ENCODE results near the gene CACNB2. TPM values are rescaled to one million over a fixed set of nuclear protein-coding genes. Genes with fewer than 3 reads are reported as not detected.

CACNB2 gene
- polyA plus RNA-seq, 3 donors, result 0.58 to 3.4 (median 1.0) TPM

GRCh38 chr10:18341055-18341454 is 200.8 kb downstream of the CACNB2 start:
- no peak overlapping the region for H3K27ac ChIP-seq (ENCODE audit: low read depth, low read length)
- 41 to 60% (median 60%) methylated on average over 1 of the region's 1 CpG for WGBS, 3 donors

GRCh38 chr10:18343573-18343972 is 203.3 kb downstream of the CACNB2 start:
- WGBS, 3 donors, result 51 to 87% (median 81%) methylated on average over 3 of the region's 3 CpGs

GRCh38 chr10:18345308-18345707 is 205.1 kb downstream of the CACNB2 start:
- WGBS, 3 donors, result 66 to 93% (median 90%) methylated on average over 3 of the region's 3 CpGs
- no peak overlapping the region for H3K27ac ChIP-seq (ENCODE audit: low read depth, low read length)

More at GRCh38 chr10:18343573-18343972, 203.3 kb downstream of the CACNB2 start:
- no peak overlapping the region for H3K27ac ChIP-seq (ENCODE audit: low read depth, low read length)

- no peak overlapping the region for H3K27ac ChIP-seq (ENCODE audit: low read depth, low read length)
- 43 to 73% (median 73%) methylated on average over 6 of the region's 6 CpGs for WGBS, 3 donors
These were observed 210.1 kb downstream of the CACNB2 start for GRCh38 chr10:18350340-18350739.

GRCh38 chr10:18351421-18351820 is 211.2 kb downstream of the CACNB2 start:
- WGBS, 3 donors, result 65 to 82% (median 67%) methylated on average over 2 of the region's 2 CpGs
- H3K27ac ChIP-seq (ENCODE audit: low read depth, low read length), result no peak overlapping the region

GRCh38 chr10:18352175-18352574 is 212.0 kb downstream of the CACNB2 start:
- H3K27ac ChIP-seq (ENCODE audit: low read depth, low read length), result no peak overlapping the region
- 86 to 94% (median 89%) methylated on average over 3 of the region's 3 CpGs for WGBS, 3 donors

- 80 to 88% (median 86%) methylated on average over 5 of the region's 5 CpGs for WGBS, 3 donors
- no peak overlapping the region for H3K27ac ChIP-seq (ENCODE audit: low read depth, low read length)
These were observed 219.6 kb downstream of the CACNB2 start for GRCh38 chr10:18359812-18360211.

- H3K27ac ChIP-seq (ENCODE audit: low read depth, low read length), result no peak overlapping the region
- 84 to 96% (median 90%) methylated on average over 1 of the region's 1 CpG for WGBS, 3 donors
These were observed 222.7 kb downstream of the CACNB2 start for GRCh38 chr10:18362892-18363291.

GRCh38 chr10:18364987-18365775 is 225.0 kb downstream of the CACNB2 start:
- 63 to 74% (median 68%) methylated on average over 4 of the region's 4 CpGs for WGBS, 3 donors
- no peak overlapping the region for H3K27ac ChIP-seq (ENCODE audit: low read depth, low read length)

GRCh38 chr10:18367840-18368239 is 227.6 kb downstream of the CACNB2 start:
- 71 to 82% (median 79%) methylated on average over 5 of the region's 5 CpGs for WGBS, 3 donors

GRCh38 chr10:18368273-18368672 is 228.0 kb downstream of the CACNB2 start:
- WGBS, 3 donors, result 55 to 88% (median 67%) methylated on average over 3 of the region's 3 CpGs
- no peak overlapping the region for H3K27ac ChIP-seq (ENCODE audit: low read depth, low read length)

More at GRCh38 chr10:18367840-18368239, 227.6 kb downstream of the CACNB2 start:
- H3K27ac ChIP-seq (ENCODE audit: low read depth, low read length), result no peak overlapping the region

- 43 to 51% (median 50%) methylated on average over 1 of the region's 1 CpG for WGBS, 3 donors
- H3K27ac ChIP-seq (ENCODE audit: low read depth, low read length), result no peak overlapping the region
These were observed 228.5 kb downstream of the CACNB2 start for GRCh38 chr10:18368682-18369081.

GRCh38 chr10:18369859-18370473 is 229.7 kb downstream of the CACNB2 start:
- H3K27ac ChIP-seq (ENCODE audit: low read depth, low read length), result no peak overlapping the region
- 94 to 97% (median 97%) methylated on average over 4 of the region's 4 CpGs for WGBS, 3 donors

GRCh38 chr10:18376650-18377049 is 236.4 kb downstream of the CACNB2 start:
- 69 to 78% (median 71%) methylated on average over 5 of the region's 5 CpGs for WGBS, 3 donors
- no peak overlapping the region for H3K27ac ChIP-seq (ENCODE audit: low read depth, low read length)

- H3K27ac ChIP-seq (ENCODE audit: low read depth, low read length), result no peak overlapping the region
- WGBS, 3 donors, result 73 to 79% (median 75%) methylated on average over 2 of the region's 2 CpGs
These were observed 237.7 kb downstream of the CACNB2 start for GRCh38 chr10:18377898-18378297.

- 71 to 100% (median 83%) methylated on average over 2 of the region's 2 CpGs for WGBS, 3 donors
- H3K27ac ChIP-seq (ENCODE audit: low read depth, low read length), result no peak overlapping the region
These were observed 238.5 kb downstream of the CACNB2 start for GRCh38 chr10:18378766-18379165.

GRCh38 chr10:18381679-18382078 is 241.5 kb downstream of the CACNB2 start:
- 93 to 98% (median 95%) methylated on average over 5 of the region's 5 CpGs for WGBS, 3 donors

GRCh38 chr10:18397906-18398305 is 257.7 kb downstream of the CACNB2 start:
- H3K27ac ChIP-seq (ENCODE audit: low read depth, low read length), result no peak overlapping the region
- WGBS, 3 donors, result 72 to 81% (median 78%) methylated on average over 5 of the region's 5 CpGs

More at GRCh38 chr10:18381679-18382078, 241.5 kb downstream of the CACNB2 start:
- no peak overlapping the region for H3K27ac ChIP-seq (ENCODE audit: low read depth, low read length)

GRCh38 chr10:18399158-18399557 is 258.9 kb downstream of the CACNB2 start:
- 89 to 91% (median 89%) methylated on average over 3 of the region's 3 CpGs for WGBS, 3 donors
- no peak overlapping the region for H3K27ac ChIP-seq (ENCODE audit: low read depth, low read length)

Data from adipose tissue (tissue), 3 donors.